ENCODE data around the gene IQCN. TPM values are rescaled to one million over a fixed set of nuclear protein-coding genes. Genes with fewer than 3 reads are reported as not detected.

IQCN gene
- total RNA-seq, 1 donor from 2014 or later: 1.6 TPM

- peaks cover 34% of the 10 kb centered on the region for H3K4me1 Mint-ChIP-seq (ENCODE audit: low read depth)
- no peak overlapping the region for H3K4me3 Mint-ChIP-seq (ENCODE audit: unreplicated experiment)
- H3K9me3 Mint-ChIP-seq (ENCODE audit: low read depth): no peaks in the 10 kb centered on the region
- DNase-seq (ENCODE audit: low spot score): no peak
- H3K27me3 Mint-ChIP-seq (ENCODE audit: low read depth): no peaks in the 10 kb centered on the region
- TF ChIP-seq CTCF (IDR thresholded peaks at IDR 0.05): no peak
- peak overlapping the region; percentile 17 for H3K27ac Mint-ChIP-seq (ENCODE audit: unreplicated experiment)
- H3K36me3 Mint-ChIP-seq (ENCODE audit: low read depth): peaks cover 3% of the 10 kb centered on the region
These were observed 562 bp downstream of the IQCN start for GRCh38 chr19:18273561-18274218.

- peak overlapping the region; percentile 54 for H3K27ac Mint-ChIP-seq (ENCODE audit: unreplicated experiment)
These were observed 2.8 kb downstream of the IQCN start for GRCh38 chr19:18271433-18271841.

GRCh38 chr19:18270326-18270725 is 3.9 kb downstream of the IQCN start:
- Mint-ChIP-seq H3K36me3 (ENCODE audit: low read depth) (peaks cover 19% of the 10 kb centered on the region), H3K27me3 (ENCODE audit: low read depth) (no peaks in the 10 kb centered on the region), H3K27ac (ENCODE audit: unreplicated experiment) (no peak overlapping the region), H3K4me3 (ENCODE audit: unreplicated experiment) (no peak overlapping the region), H3K4me1 (ENCODE audit: low read depth) (peaks cover 12% of the 10 kb centered on the region), H3K9me3 (ENCODE audit: low read depth) (no peaks in the 10 kb centered on the region)
- TF ChIP-seq CTCF (IDR thresholded peaks at IDR 0.05): no peak
- no peak for DNase-seq (ENCODE audit: low spot score)

More at GRCh38 chr19:18271433-18271841, 2.8 kb downstream of the IQCN start:
- DNase-seq (ENCODE audit: low spot score): no peak
- no peaks in the 10 kb centered on the region for H3K27me3 Mint-ChIP-seq (ENCODE audit: low read depth)
- H3K4me1 Mint-ChIP-seq (ENCODE audit: low read depth): peaks cover 19% of the 10 kb centered on the region
- H3K36me3 Mint-ChIP-seq (ENCODE audit: low read depth): peaks cover 11% of the 10 kb centered on the region
- H3K9me3 Mint-ChIP-seq (ENCODE audit: low read depth): no peaks in the 10 kb centered on the region
- no peak overlapping the region for H3K4me3 Mint-ChIP-seq (ENCODE audit: unreplicated experiment)
- TF ChIP-seq CTCF (IDR thresholded peaks at IDR 0.05): no peak

- TF ChIP-seq CTCF (IDR thresholded peaks at IDR 0.05): no peak
- no peak for DNase-seq (ENCODE audit: low spot score)
- H3K27ac Mint-ChIP-seq (ENCODE audit: unreplicated experiment): peak overlapping the region; percentile 27
- peaks cover under 1% of the 10 kb centered on the region for H3K4me1 Mint-ChIP-seq (ENCODE audit: low read depth)
- no peak overlapping the region for H3K4me3 Mint-ChIP-seq (ENCODE audit: unreplicated experiment)
- H3K27me3 Mint-ChIP-seq (ENCODE audit: low read depth): no peaks in the 10 kb centered on the region
- no peaks in the 10 kb centered on the region for H3K9me3 Mint-ChIP-seq (ENCODE audit: low read depth)
- peaks cover 22% of the 10 kb centered on the region for H3K36me3 Mint-ChIP-seq (ENCODE audit: low read depth)
These were observed 5.1 kb downstream of the IQCN start for GRCh38 chr19:18269070-18269723.

- Mint-ChIP-seq H3K36me3 (ENCODE audit: low read depth) (peaks cover 22% of the 10 kb centered on the region), H3K9me3 (ENCODE audit: low read depth) (no peaks in the 10 kb centered on the region)
These were observed 7.2 kb downstream of the IQCN start for GRCh38 chr19:18266771-18267686.

More at GRCh38 chr19:18266771-18267686, 7.2 kb downstream of the IQCN start:
- TF ChIP-seq CTCF (IDR thresholded peaks at IDR 0.05): no peak
- Mint-ChIP-seq H3K4me1 (ENCODE audit: low read depth) (no peaks in the 10 kb centered on the region), H3K4me3 (ENCODE audit: unreplicated experiment) (no peak overlapping the region), H3K27ac (ENCODE audit: unreplicated experiment) (no peak overlapping the region), H3K27me3 (ENCODE audit: low read depth) (no peaks in the 10 kb centered on the region)
- DNase-seq (ENCODE audit: low spot score): no peak

All from chondrocyte (in vitro differentiated cells).